Measurements from ENCODE around the gene HOXD10.

HOXD10 gene

GRCh38 chr2:176085861-176086771, 30.5 kb upstream of the HOXD10 start:
- Histone ChIP-seq H3K4me1 (peaks cover 10% of the 10 kb centered on the region), H3K9me3 (peaks cover 14% of the 10 kb centered on the region), H3K4me3 (0 out of 2 replicates have a peak overlapping the region, but pooled peaks have one; percentile 8), H3K36me3 (replicated peaks) (no peaks in the 10 kb centered on the region), H3K27me3 (ENCODE audit: low read depth) (peaks cover 55% of the 10 kb centered on the region)
- DNase-seq (ENCODE audit: low spot score in 2 of 2): peak; percentile 32 to 71
- in situ Hi-C loops (cut with MboI; ENCODE audit: low sequenced_read_pairs): loop anchor here (25.0 kb wide), 2 partner anchors 1049 to 1374 kb away; no protein-coding TSS in a partner anchor

DNA sequence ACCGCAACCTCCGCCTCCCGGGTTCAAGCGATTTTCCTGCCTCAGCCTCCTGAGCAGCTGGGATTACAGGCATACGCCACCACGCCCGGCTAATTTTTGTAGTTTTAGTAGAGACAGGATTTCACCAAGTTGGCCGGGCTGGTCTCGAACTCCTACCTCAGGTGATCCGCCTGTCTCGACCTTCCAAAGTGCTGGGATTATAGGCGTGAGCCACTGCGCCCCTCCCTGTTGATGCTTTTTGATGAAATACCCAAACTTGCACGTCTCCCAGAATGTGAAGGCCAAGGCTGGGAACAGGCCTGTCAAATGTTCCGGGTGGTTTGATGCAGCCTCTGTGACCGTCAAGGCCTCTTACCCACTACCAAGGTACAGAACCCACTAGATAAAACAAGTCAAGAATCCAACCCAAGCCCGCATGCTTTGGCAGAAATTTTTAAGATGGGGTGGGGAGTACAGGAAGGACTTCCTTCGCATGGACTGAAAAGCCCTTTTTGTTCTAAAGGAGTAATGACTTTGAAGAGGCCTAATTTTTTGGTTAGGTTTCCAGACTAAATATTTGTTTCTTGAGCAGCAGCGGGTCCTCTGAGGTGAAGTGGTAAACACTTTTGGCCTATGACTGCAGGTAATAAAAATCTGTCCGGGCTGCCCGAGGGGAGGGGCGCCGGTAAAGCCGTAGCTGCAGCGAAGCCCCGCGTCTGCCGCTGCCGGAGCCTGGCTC, 29.1 kb upstream of the HOXD10 start:
- in situ Hi-C loops (cut with MboI; ENCODE audit: low sequenced_read_pairs): loop anchor here (25.0 kb wide), 2 partner anchors 1050 to 1375 kb away; no protein-coding TSS in a partner anchor
- DNase-seq (ENCODE audit: low spot score in 2 of 2): peak in 1 of 2 experiments; percentile 3
- Histone ChIP-seq H3K4me3 (no peak overlapping the region), H3K27me3 (ENCODE audit: low read depth) (peaks cover 42% of the 10 kb centered on the region), H3K4me1 (peaks cover 10% of the 10 kb centered on the region), H3K36me3 (replicated peaks) (no peaks in the 10 kb centered on the region), H3K9me3 (peaks cover 5% of the 10 kb centered on the region)

GRCh38 chr2:176088048-176088936, 28.3 kb upstream of the HOXD10 start:
- H3K9me3 ChIP-seq: no peaks in the 10 kb centered on the region; the same call in 1 of the 2 replicates
- no peak overlapping the region for H3K4me3 ChIP-seq
- H3K36me3 ChIP-seq (replicated peaks): no peaks in the 10 kb centered on the region
- in situ Hi-C loops (cut with MboI; ENCODE audit: low sequenced_read_pairs): loop anchor here (25.0 kb wide), 2 partner anchors 1051 to 1376 kb away; no protein-coding TSS in a partner anchor
- peak; percentile 50 to 80 for DNase-seq (ENCODE audit: low spot score in 2 of 2)
- peaks cover 12% of the 10 kb centered on the region for H3K4me1 ChIP-seq
- peaks cover 34% of the 10 kb centered on the region for H3K27me3 ChIP-seq (ENCODE audit: low read depth)

DNA sequence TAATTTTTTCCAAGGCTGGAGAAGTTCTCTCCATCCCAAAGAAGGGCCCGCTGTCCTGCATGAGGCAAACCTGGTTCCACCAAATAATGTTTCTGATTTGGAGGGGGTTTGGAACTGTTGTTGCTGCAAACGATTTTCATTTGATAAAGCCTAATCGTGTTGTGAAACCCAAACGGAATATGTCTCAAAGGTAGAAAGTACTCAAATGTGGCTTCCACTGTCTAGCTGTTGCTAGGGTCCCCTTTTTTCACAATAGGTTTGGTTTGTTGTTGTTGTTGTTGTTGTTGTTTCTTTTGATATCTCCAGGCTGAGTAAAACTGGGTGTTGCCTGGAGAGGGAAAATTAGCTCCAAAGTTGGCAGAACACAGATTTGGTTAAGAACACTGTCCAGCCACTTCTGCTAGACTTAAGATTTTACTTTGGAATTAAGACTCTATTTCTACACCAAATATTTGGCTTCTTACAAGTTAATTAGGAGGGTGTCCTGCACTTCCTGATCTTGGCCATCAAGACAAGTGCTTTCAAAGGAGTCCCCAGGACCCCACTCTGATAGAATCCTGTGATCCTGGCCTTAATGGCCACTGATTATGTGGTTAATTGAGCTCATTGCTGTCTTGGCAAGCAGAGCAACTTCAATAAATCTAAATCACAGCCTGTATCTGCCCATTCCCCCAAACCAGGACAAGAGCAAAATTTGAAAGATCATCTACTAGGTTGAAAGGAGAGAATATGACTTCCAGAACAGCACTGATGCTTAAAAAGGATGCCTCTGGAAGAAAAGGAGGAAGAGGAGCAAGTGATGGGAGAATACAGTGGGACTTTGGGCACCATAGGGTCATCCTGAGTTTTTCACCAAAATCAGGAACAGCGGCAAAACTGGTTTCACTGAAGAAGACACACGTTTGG, 27.4 kb upstream of the HOXD10 start:
- Histone ChIP-seq H3K27me3 (ENCODE audit: low read depth) (peaks cover 26% of the 10 kb centered on the region), H3K4me1 (peaks cover 19% of the 10 kb centered on the region), H3K9me3 (no peaks in the 10 kb centered on the region), H3K4me3 (no peak overlapping the region), H3K36me3 (replicated peaks) (no peaks in the 10 kb centered on the region)
- in situ Hi-C loops (cut with MboI; ENCODE audit: low sequenced_read_pairs): loop anchor here (25.0 kb wide), 2 partner anchors 1052 to 1377 kb away; no protein-coding TSS in a partner anchor
- DNase-seq (ENCODE audit: low spot score in 2 of 2): no peak

DNA sequence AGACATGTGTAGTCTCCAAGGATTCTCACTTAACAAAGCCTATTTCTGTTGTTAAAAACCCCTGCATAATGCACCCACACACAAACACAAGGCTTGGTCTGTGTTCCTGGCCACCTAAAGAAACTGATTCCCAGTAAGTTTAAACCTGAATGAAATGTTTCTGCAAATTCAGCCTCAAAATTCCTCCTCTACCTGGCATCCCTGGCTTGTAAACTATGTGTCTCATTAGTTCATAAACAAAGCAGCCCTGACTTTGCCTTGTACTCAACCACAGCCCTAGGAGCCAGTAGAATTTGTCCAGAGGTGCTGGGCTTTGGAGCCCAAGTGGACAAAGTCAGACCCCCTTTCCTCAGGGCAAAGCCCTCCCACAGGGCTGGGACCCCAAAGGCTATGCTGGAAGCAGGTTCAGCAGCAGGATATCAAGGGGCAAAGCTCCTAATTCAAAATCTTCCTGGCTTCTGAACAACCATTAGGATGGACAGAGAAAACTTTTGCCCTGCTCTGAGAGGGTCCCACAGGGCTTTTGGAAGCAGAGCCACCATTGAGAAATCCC, 26.7 kb upstream of the HOXD10 start:
- Histone ChIP-seq H3K9me3 (no peaks in the 10 kb centered on the region), H3K4me1 (peaks cover 22% of the 10 kb centered on the region), H3K36me3 (replicated peaks) (no peaks in the 10 kb centered on the region), H3K27me3 (ENCODE audit: low read depth) (peaks cover 21% of the 10 kb centered on the region), H3K4me3 (no peak overlapping the region)
- no peak for DNase-seq (ENCODE audit: low spot score in 2 of 2)
- in situ Hi-C loops (cut with MboI; ENCODE audit: low sequenced_read_pairs): loop anchor here (10.0 to 25.0 kb wide), 3 partner anchors 725 to 1378 kb away; no protein-coding TSS in a partner anchor

GRCh38 chr2:176090862-176091261, 25.7 kb upstream of the HOXD10 start:
- Histone ChIP-seq H3K9me3 (no peaks in the 10 kb centered on the region), H3K36me3 (replicated peaks) (no peaks in the 10 kb centered on the region), H3K4me3 (no peak overlapping the region), H3K4me1 (peaks cover 30% of the 10 kb centered on the region), H3K27me3 (ENCODE audit: low read depth) (peaks cover 11% of the 10 kb centered on the region)
- in situ Hi-C loops (cut with MboI; ENCODE audit: low sequenced_read_pairs): loop anchor here (10.0 to 25.0 kb wide), 3 partner anchors 726 to 1379 kb away; no protein-coding TSS in a partner anchor
- no peak for DNase-seq (ENCODE audit: low spot score in 2 of 2)

GRCh38 chr2:176091329-176092258, 25.0 kb upstream of the HOXD10 start:
- DNase-seq (ENCODE audit: low spot score in 2 of 2): no peak
- peaks cover 35% of the 10 kb centered on the region for H3K4me1 ChIP-seq
- in situ Hi-C loops (cut with MboI; ENCODE audit: low sequenced_read_pairs): loop anchor here (10.0 to 25.0 kb wide), 3 partner anchors 727 to 1379 kb away; no protein-coding TSS in a partner anchor
- H3K36me3 ChIP-seq (replicated peaks): no peaks in the 10 kb centered on the region
- no peak overlapping the region for H3K4me3 ChIP-seq
- no peaks in the 10 kb centered on the region for H3K9me3 ChIP-seq
- H3K27me3 ChIP-seq (ENCODE audit: low read depth): peaks cover 4% of the 10 kb centered on the region

DNA sequence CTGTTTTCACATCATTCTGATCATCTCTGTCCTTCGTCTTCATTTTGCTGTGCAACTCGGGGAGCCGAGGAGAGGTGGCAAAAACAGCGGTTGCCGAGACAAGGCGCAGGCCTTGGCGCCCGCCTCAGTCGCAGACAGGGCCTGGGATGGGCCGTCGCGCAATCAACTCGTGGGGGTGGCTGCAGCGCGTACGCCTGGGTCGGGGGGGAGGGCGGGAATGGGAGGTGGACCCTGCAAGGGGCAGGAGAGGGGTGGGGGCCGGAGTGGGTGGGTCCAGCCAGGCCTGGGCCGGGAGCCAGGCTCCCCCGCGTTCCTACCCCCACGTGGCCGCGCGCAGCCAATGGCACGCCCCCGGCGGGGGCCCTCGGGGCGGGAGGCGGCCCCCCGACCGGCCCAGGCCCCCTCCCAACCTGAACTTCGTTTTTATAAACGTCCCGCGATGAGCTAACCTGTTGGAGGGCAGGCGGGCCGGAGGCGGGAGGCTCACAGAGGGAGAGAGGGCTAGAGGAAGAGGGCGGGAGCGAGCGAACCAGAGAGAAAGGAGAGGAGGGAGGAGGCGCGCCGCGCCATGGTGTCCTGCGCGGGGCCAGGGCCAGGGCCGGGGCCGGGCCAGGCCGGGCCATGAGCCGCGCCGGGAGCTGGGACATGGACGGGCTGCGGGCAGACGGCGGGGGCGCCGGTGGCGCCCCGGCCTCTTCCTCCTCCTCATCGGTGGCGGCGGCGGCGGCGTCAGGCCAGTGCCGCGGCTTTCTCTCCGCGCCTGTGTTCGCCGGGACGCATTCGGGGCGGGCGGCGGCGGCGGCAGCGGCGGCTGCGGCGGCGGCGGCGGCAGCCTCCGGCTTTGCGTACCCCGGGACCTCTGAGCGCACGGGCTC, 24.1 kb upstream of the HOXD10 start, which contains the start of gene HOXD13:
TSS of gene HOXD13 (plus strand) at position 452 of the 875 bp plus-strand sequence. CDS start at position 622, 170 bp downstream.
- in situ Hi-C loops (cut with MboI; ENCODE audit: low sequenced_read_pairs): loop anchor here (10.0 to 25.0 kb wide), 3 partner anchors 728 to 1380 kb away; no protein-coding TSS in a partner anchor
- H3K36me3 ChIP-seq (replicated peaks): no peaks in the 10 kb centered on the region
- no peaks in the 10 kb centered on the region for H3K27me3 ChIP-seq (ENCODE audit: low read depth)
- H3K4me1 ChIP-seq: peaks cover 35% of the 10 kb centered on the region
- H3K9me3 ChIP-seq: no peaks in the 10 kb centered on the region
- peak within 1 kb of the TSS; percentile 41 for H3K4me3 ChIP-seq
- DNase-seq (ENCODE audit: low spot score in 2 of 2): peak; percentile 53 to 78

- no peaks in the 10 kb centered on the region for H3K9me3 ChIP-seq
- peak; percentile 48 to 58 for DNase-seq (ENCODE audit: low spot score in 2 of 2)
- in situ Hi-C loops (cut with MboI; ENCODE audit: low sequenced_read_pairs): loop anchor here (10.0 to 25.0 kb wide), 3 partner anchors 729 to 1381 kb away; no protein-coding TSS in a partner anchor
- H3K36me3 ChIP-seq (replicated peaks): no peaks in the 10 kb centered on the region
- H3K4me3 ChIP-seq: peak overlapping the region; percentile 41
- H3K27me3 ChIP-seq (ENCODE audit: low read depth): no peaks in the 10 kb centered on the region
- peaks cover 35% of the 10 kb centered on the region for H3K4me1 ChIP-seq
Measured at GRCh38 chr2:176093145-176093897, 23.3 kb upstream of the HOXD10 start.

DNA sequence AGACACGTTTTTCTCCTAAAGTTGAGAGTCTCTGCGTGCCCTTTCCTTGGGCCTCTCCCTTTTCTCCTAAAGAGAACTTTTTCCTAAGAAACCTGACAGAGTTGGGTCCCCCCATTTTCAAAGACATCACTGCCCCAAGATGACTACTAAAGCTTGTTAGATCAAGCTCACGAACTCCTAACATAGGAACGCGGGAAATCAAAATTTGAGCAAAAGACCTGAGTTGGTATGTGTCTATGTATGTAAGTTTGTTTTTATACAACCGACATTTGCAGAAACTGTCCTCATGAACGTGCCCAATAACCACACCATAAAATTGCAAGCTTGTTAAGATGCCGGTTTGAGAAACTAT, 22.7 kb upstream of the HOXD10 start:
- Histone ChIP-seq H3K9me3 (no peaks in the 10 kb centered on the region), H3K4me1 (peaks cover 30% of the 10 kb centered on the region), H3K27me3 (ENCODE audit: low read depth) (no peaks in the 10 kb centered on the region), H3K36me3 (replicated peaks) (no peaks in the 10 kb centered on the region), H3K4me3 (peak overlapping the region; percentile 41)
- DNase-seq (ENCODE audit: low spot score in 2 of 2): no peak
- in situ Hi-C loops (cut with MboI; ENCODE audit: low sequenced_read_pairs): loop anchor here (10.0 to 25.0 kb wide), 3 partner anchors 729 to 1382 kb away; no protein-coding TSS in a partner anchor
